ENCODE measurements around the gene KLK8.

DNA sequence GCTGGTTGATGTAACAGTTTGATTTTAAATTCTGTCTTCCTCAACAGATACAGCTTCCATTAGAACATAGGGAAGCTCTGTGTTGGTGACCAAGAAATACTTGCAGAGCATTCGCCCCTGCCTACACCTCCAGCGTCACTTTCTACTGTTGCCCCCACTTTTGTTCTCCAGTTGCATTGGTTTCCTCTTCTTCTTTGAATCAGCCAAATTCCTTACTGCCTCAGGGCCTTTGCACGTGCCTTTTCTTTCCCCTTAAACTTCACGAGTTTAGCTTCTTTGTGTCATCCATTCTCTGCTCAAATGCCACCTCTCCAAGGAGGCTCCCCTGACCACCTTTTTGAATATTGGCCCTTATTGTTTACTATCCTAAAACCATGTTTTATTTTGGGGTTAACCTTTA, 54.3 kb downstream of the KLK8 start:
- TF ChIP-seq, protein P1, sequence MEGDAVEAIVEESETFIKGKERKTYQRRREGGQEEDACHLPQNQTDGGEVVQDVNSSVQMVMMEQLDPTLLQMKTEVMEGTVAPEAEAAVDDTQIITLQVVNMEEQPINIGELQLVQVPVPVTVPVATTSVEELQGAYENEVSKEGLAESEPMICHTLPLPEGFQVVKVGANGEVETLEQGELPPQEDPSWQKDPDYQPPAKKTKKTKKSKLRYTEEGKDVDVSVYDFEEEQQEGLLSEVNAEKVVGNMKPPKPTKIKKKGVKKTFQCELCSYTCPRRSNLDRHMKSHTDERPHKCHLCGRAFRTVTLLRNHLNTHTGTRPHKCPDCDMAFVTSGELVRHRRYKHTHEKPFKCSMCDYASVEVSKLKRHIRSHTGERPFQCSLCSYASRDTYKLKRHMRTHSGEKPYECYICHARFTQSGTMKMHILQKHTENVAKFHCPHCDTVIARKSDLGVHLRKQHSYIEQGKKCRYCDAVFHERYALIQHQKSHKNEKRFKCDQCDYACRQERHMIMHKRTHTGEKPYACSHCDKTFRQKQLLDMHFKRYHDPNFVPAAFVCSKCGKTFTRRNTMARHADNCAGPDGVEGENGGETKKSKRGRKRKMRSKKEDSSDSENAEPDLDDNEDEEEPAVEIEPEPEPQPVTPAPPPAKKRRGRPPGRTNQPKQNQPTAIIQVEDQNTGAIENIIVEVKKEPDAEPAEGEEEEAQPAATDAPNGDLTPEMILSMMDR (IDR thresholded peaks at IDR 0.05), result no peak
- no peak for TF ChIP-seq POLR2A (IDR thresholded peaks at IDR 0.05)

Measured in heart left ventricle (tissue), 13 donors.